HepG2 (cell line): Measurements from ENCODE around the gene THEMIS. TPM values are rescaled to one million over a fixed set of nuclear protein-coding genes. Genes with fewer than 3 reads are reported as not detected.

Source experiments
- ATAC-seq: fragments of 200-7000 bp; cut with Tn5 transposase; 3 replicates; pipeline ENCODE4 v1.9.1; 2020; ENCODE audit warnings: mild to moderate bottlenecking, moderate library complexity
- BruUV-seq: library from RNA; stranded (reverse); fragments of 400-500 nt; replicated peaks from 2 replicates; lab custom pipeline; 2021; lab: Mats Ljungman, UMichigan
- CTCF ChIA-PET: fragments of 300-600 bp; formaldehyde crosslinking; extraction: SDS; loops from one replicate; lab custom pipeline; 2021; ENCODE audit warnings: low total read pairs, inconsistent platforms, low intra/inter-chr PET ratio; lab: Yijun Ruan, JAX
- POLR2A ChIA-PET: fragments of 350-600 bp; sonication (Branson Sonifier 250); formaldehyde crosslinking; loops from one replicate; lab custom pipeline; 2020; ENCODE audit warnings: antibody characterized with exemption, inconsistent platforms; lab: Yijun Ruan, JAX
- DNase-seq: peaks from one replicate; pipeline ENCODE4 v3.0.0-alpha.2; 2015; ENCODE audit warnings: low spot score
- FAIRE-seq: peaks from 3 replicates; lab custom pipeline; 2011; peaks lifted over from hg19 to GRCh38; lab: Jason Lieb, UNC
- H2AFZ ChIP-seq: one replicate; pipeline ENCODE4 v1.6.1; 2011; ENCODE audit warnings: low read length, inconsistent platforms
- H3K27ac ChIP-seq: fragments of 300-600 bp; 3 replicates; pipeline ENCODE4 v1.8.0; 2011; ENCODE audit warnings: mixed run types, mild to moderate bottlenecking, mixed read lengths, low read length, inconsistent platforms; ENCODE audit not compliant: insufficient read depth; ENCODE audit errors: extremely low read length
- H3K27me3 ChIP-seq, 2 experiments: fragments of 200-600 bp in 1 of 2; 2 replicates in 1 of 2; 3 replicates in 1 of 2; pipeline versions ENCODE4 v1.6.0 to v1.8.0; 2011; ENCODE audit warnings: low read length in 2 of 2, mild to moderate bottlenecking in 2 of 2, moderate library complexity in 2 of 2, inconsistent platforms in 1 of 2; ENCODE audit not compliant: insufficient read depth in 2 of 2, control insufficient read depth in 1 of 2
- H3K36me3 ChIP-seq, 2 experiments: fragments of 200-600 bp in 1 of 2; replicated peaks in 1 of 2; 2 replicates in 1 of 2; 3 replicates in 1 of 2; pipeline versions ENCODE4 v1.5.1 to v1.8.0; 2011; ENCODE audit warnings: low read length in 2 of 2, inconsistent platforms in 1 of 2; ENCODE audit not compliant: insufficient read depth in 2 of 2, control insufficient read depth in 1 of 2
- H3K4me1 ChIP-seq: 2 replicates; pipeline ENCODE4 v1.5.1; 2012; ENCODE audit warnings: low read length, inconsistent platforms; ENCODE audit not compliant: insufficient read depth
- H3K4me2 ChIP-seq: 2 replicates; pipeline ENCODE4 v1.6.0; 2011; ENCODE audit warnings: low read depth, low read length, inconsistent platforms
- H3K4me3 ChIP-seq, 3 experiments: fragments of 200-600 bp in 1 of 3; sonication (generic), shearing (Covaris generic) in 1 of 3; replicated peaks in 1 of 3; 2 replicates each; pipeline ENCODE4 v1.5.1; 2011 to 2016; ENCODE audit warnings: low read length in 3 of 3, inconsistent platforms in 2 of 3, low read depth in 2 of 3, mild to moderate bottlenecking in 2 of 3, control low read depth in 1 of 3, mixed read lengths in 1 of 3; ENCODE audit not compliant: insufficient read depth in 1 of 3
- H3K79me2 ChIP-seq: one replicate; pipeline ENCODE4 v1.6.1; 2011; ENCODE audit warnings: low read length, inconsistent platforms; ENCODE audit not compliant: insufficient read depth
- H3K9ac ChIP-seq: 2 replicates; pipeline ENCODE4 v1.6.0; 2011; ENCODE audit warnings: mild to moderate bottlenecking, low read depth, low read length, inconsistent platforms; ENCODE audit not compliant: insufficient read depth
- H3K9me3 ChIP-seq: 2 replicates; pipeline ENCODE4 v1.5.1; 2012; ENCODE audit warnings: mild to moderate bottlenecking, low read length
- H4K20me1 ChIP-seq: 2 replicates; pipeline ENCODE4 v1.6.0; 2011; ENCODE audit warnings: inconsistent platforms, mild to moderate bottlenecking, low read length, moderate library complexity; ENCODE audit not compliant: insufficient read depth
- AFF4 ChIP-seq: sonication (generic); formaldehyde crosslinking; IDR thresholded peaks from 2 replicates; pipeline ENCODE4 v1.4.0; 2020; ENCODE audit warnings: missing genetic modification reagents
- IRF2 ChIP-seq: IDR thresholded peaks from 2 replicates; pipeline ENCODE4 v1.6.1; 2018; ENCODE audit warnings: missing genetic modification reagents, missing compliant biosample characterization
- MIER2 ChIP-seq: IDR thresholded peaks from 2 replicates; pipeline ENCODE4 v1.6.1; 2016; ENCODE audit warnings: missing biosample characterization, missing genetic modification reagents
- MLX ChIP-seq: IDR thresholded peaks from 2 replicates; pipeline ENCODE4 v1.6.1; 2016
- MLXIP ChIP-seq: sonication (generic); formaldehyde crosslinking; IDR thresholded peaks from 2 replicates; pipeline ENCODE4 v1.9.0; 2021; ENCODE audit warnings: missing genetic modification reagents, borderline replicate concordance
- MTF2 ChIP-seq: sonication (generic); formaldehyde crosslinking; IDR thresholded peaks from 2 replicates; pipeline ENCODE4 v1.5.0; 2020; ENCODE audit warnings: missing genetic modification reagents, borderline replicate concordance
- MXD3 ChIP-seq: IDR thresholded peaks from 2 replicates; pipeline ENCODE4 v1.6.1; 2016; ENCODE audit warnings: mild to moderate bottlenecking, missing biosample characterization, missing genetic modification reagents
- NBN ChIP-seq: fragments of 450-650 bp; conservative IDR thresholded peaks from 2 replicates; pipeline ENCODE4 v1.6.1; 2017
- NR2C2 ChIP-seq: sonication (generic); formaldehyde crosslinking; IDR thresholded peaks from 2 replicates; pipeline ENCODE4 v1.4.0; 2020; ENCODE audit warnings: missing genetic modification reagents, mild to moderate bottlenecking, moderate library complexity, borderline replicate concordance
- RFX1 ChIP-seq: fragments of 450-650 bp; IDR thresholded peaks from 2 replicates; pipeline ENCODE4 v1.6.1; 2017
- RORA ChIP-seq: sonication (generic); formaldehyde crosslinking; IDR thresholded peaks from 2 replicates; pipeline ENCODE4 v1.5.0; 2020; ENCODE audit warnings: mild to moderate bottlenecking, missing genetic modification reagents, moderate library complexity
- ZNF468 ChIP-seq: sonication (generic); formaldehyde crosslinking; IDR thresholded peaks from 2 replicates; pipeline ENCODE4 v1.8.0; 2022; ENCODE audit warnings: mild to moderate bottlenecking, moderate library complexity, missing genetic modification reagents
- ZNF562 ChIP-seq: sonication (generic); formaldehyde crosslinking; IDR thresholded peaks from 2 replicates; pipeline ENCODE4 v1.8.0; 2022; ENCODE audit warnings: missing genetic modification reagents, borderline replicate concordance
- ZNF713 ChIP-seq: sonication (generic); formaldehyde crosslinking; IDR thresholded peaks from 2 replicates; pipeline ENCODE4 v1.4.0; 2020; ENCODE audit warnings: mild to moderate bottlenecking, missing genetic modification reagents
- ZNF790 ChIP-seq: sonication (generic); formaldehyde crosslinking; IDR thresholded peaks from 2 replicates; pipeline ENCODE4 v1.8.0; 2022; ENCODE audit warnings: missing genetic modification reagents, mild to moderate bottlenecking, borderline replicate concordance
- WGBS: methylation state at CpG from one replicate; pipeline ENCODE4 v1.1.6; 2017; ENCODE audit warnings: low lambda C conversion rate; 5-methylcytosine and 5-hydroxymethylcytosine counted together
- in situ Hi-C: cut with HindIII; loops from 2 replicates; pipeline ENCODE4 v1.10.0; 2017; ENCODE audit warnings: low pct_unique_long_range_greater_than_20kb; ENCODE audit not compliant: extremely low pct_ligation_motif_present
- intact Hi-C: fragments of 100-400 bp; cut with micrococcal nuclease; formaldehyde crosslinking; loops from one replicate; pipeline ENCODE4 v1.10.0; 2022; ENCODE audit not compliant: unreplicated experiment
- polyA plus RNA-seq, 8 experiments: library from polyadenylated mRNA; depleted of rRNA in 3 of 8; stranded (reverse) in 7 of 8; unstranded in 1 of 8; fragments of >200 nt; fragmentation: Illumina TruSeq in 4 of 8; extraction: Trizol in 4 of 8; gene quantifications; 2 replicates each; pipeline versions ENCODE4 v1.2.1 to v1.2.3, GENCODE V29; 2011 to 2016; ENCODE audit warnings: low read depth in 4 of 8, missing spikeins in 1 of 8, mixed read lengths in 1 of 8; ENCODE audit not compliant: insufficient read depth in 1 of 8
- total RNA-seq, 5 experiments: library from RNA; depleted of rRNA; stranded (reverse); fragments of >200 nt; fragmentation: Illumina TruSeq; extraction: Trizol; gene quantifications; 2 replicates each; pipeline ENCODE4 v1.2.3, GENCODE V29; 2016; ENCODE audit warnings: low read depth in 1 of 5

Gene THEMIS
- total and polyA plus RNA-seq, 2 of the 13 experiments (the other 11 are each of a cell fraction or from before 2014, with no cell fraction given) = not detected

- TF ChIP-seq NR2C2 (CRISPR knock-in tag) (no peak), MLX (CRISPR knock-in tag) (no peak), ZNF468 (CRISPR knock-in tag) (no peak)
- TF ChIP-seq, all 625 proteins: peak for 0
These were observed 67.5 kb downstream of the THEMIS start (continued) for GRCh38 chr6:127833336-127833735.

GRCh38 chr6:127832381-127832780, 68.5 kb downstream of the THEMIS start:
- peaks cover 9% of the 10 kb centered on the region; the same call in 1 of the 2 replicates for H3K4me1 ChIP-seq
- POLR2A ChIA-PET = no interaction called here
- no peak overlapping the region for H2AFZ ChIP-seq
- H3K36me3 ChIP-seq = no peaks in the 10 kb centered on the region
- DNase-seq = no peak
- BruUV-seq = no TSS peak
- H3K27ac ChIP-seq = no peak overlapping the region
- no peak overlapping the region for H3K4me3 ChIP-seq
- intact Hi-C loops (no loop called here), in situ Hi-C loops (no loop called here)
- CTCF ChIA-PET = no interaction called here
- no peaks in the 10 kb centered on the region for H3K9me3 ChIP-seq
- WGBS = 0% methylated on average over 1 of the region's 1 CpG
- no peaks in the 10 kb centered on the region for H3K79me2 ChIP-seq
- H3K4me2 ChIP-seq = no peak overlapping the region
- no peaks in the 10 kb centered on the region for H4K20me1 ChIP-seq
- no peaks in the 10 kb centered on the region for H3K27me3 ChIP-seq
- ATAC-seq = no peak
- H3K9ac ChIP-seq = no peak overlapping the region
- no peak for FAIRE-seq
- TF ChIP-seq MTF2 (no peak), MXD3 (no peak), AFF4 (CRISPR knock-in tag) (no peak), NBN (no peak), MIER2 (no peak), IRF2 (no peak), MLXIP (CRISPR knock-in tag) (no peak), ZNF790 (no peak), RORA (CRISPR knock-in tag) (no peak), RFX1 (no peak), ZNF562 (no peak), ZNF713 (CRISPR knock-in tag) (no peak)
